Measurements from ENCODE around the gene TTC24.

TTC24 gene

GRCh38 chr1:156632355-156632754 lies 52.8 kb downstream of the TTC24 start:
- Histone ChIP-seq H3K9ac (ENCODE audit: low read length) (no peak overlapping the region), H3K9me3 (ENCODE audit: control insufficient read depth, low read depth, low read length) (no peaks in the 10 kb centered on the region), H3K36me3 (ENCODE audit: control insufficient read depth, low read depth, low read length) (no peaks in the 10 kb centered on the region), H3K4me1 (ENCODE audit: control insufficient read depth, low read depth, low read length) (no peaks in the 10 kb centered on the region), H3K27me3 (ENCODE audit: control insufficient read depth, insufficient read depth, low read length) (peaks cover 4% of the 10 kb centered on the region), H3K27ac (ENCODE audit: low read length) (no peak overlapping the region), H3K4me3 (ENCODE audit: low read length) (no peak overlapping the region)
